Lung (tissue), 12 donors: ENCODE data around the gene RELN. TPM values are rescaled to one million over a fixed set of nuclear protein-coding genes. Genes with fewer than 3 reads are reported as not detected.

Experiments used
- ATAC-seq: fragments of 200-7000 bp; cut with Tn5 transposase; one replicate; pipeline ENCODE4 v1.9.1; 2020; ENCODE audit warnings: moderate number of reproducible peaks; ENCODE audit not compliant: insufficient read depth, low FRiP score
- DNase-seq, 3 donors: peaks; one replicate each; pipeline ENCODE4 v3.0.0-alpha.2; 2013 to 2017
- H3K27ac ChIP-seq, 2 donors: one replicate each; pipeline ENCODE4 v1.5.1; 2013; ENCODE audit warnings: mild to moderate bottlenecking in 2 of 2, moderate library complexity in 2 of 2, control low read depth in 1 of 2, inconsistent platforms in 1 of 2, low read depth in 1 of 2, low read length in 1 of 2
- H3K27me3 ChIP-seq, 3 donors: one replicate each; pipeline ENCODE4 v1.5.1; 2013; ENCODE audit warnings: low read length in 2 of 3; ENCODE audit not compliant: control insufficient read depth in 3 of 3, insufficient read depth in 3 of 3
- H3K36me3 ChIP-seq, 4 donors: one replicate each; pipeline ENCODE4 v1.5.1; 2013; ENCODE audit warnings: low read length in 4 of 4, mild to moderate bottlenecking in 1 of 4, moderate library complexity in 1 of 4; ENCODE audit not compliant: control insufficient read depth in 4 of 4, insufficient read depth in 4 of 4
- H3K4me1 ChIP-seq, 5 donors: one replicate each; pipeline ENCODE4 v1.5.1; 2013; ENCODE audit warnings: low read length in 5 of 5, mild to moderate bottlenecking in 2 of 5, moderate library complexity in 1 of 5; ENCODE audit not compliant: control insufficient read depth in 5 of 5, insufficient read depth in 5 of 5
- H3K4me3 ChIP-seq: one replicate; pipeline ENCODE4 v1.5.1; 2013; ENCODE audit warnings: mild to moderate bottlenecking, control low read depth, moderate library complexity
- H3K9ac ChIP-seq, 2 donors: one replicate each; pipeline ENCODE4 v1.5.1; 2013; ENCODE audit warnings: low read length in 2 of 2, control low read depth in 1 of 2; ENCODE audit not compliant: insufficient read depth in 1 of 2
- H3K9me3 ChIP-seq, 4 donors: one replicate each; pipeline ENCODE4 v1.5.1; 2013; ENCODE audit warnings: low read length in 3 of 4, mild to moderate bottlenecking in 1 of 4, moderate library complexity in 1 of 4; ENCODE audit not compliant: control insufficient read depth in 4 of 4, insufficient read depth in 3 of 4
- CTCF ChIP-seq: IDR thresholded peaks from 2 replicates; pipeline ENCODE4 v1.5.1; 2012; ENCODE audit warnings: mild to moderate bottlenecking; ENCODE audit errors: control extremely low read depth, extremely low read depth
- WGBS, 2 donors: extraction: QIAGEN DNeasy Blood & Tissue Kit; methylation state at CpG; one replicate each; pipeline ENCODE4 v1.1.7; 2013; 5-methylcytosine and 5-hydroxymethylcytosine counted together
- polyA plus RNA-seq, 2 donors: library from polyadenylated mRNA; stranded (reverse); fragments of 200-250 nt; gene quantifications; one replicate each; pipeline ENCODE4 v1.2.1, GENCODE V29; 2013
- total RNA-seq, 2 donors: library from RNA; depleted of rRNA in 1 of 2; stranded (reverse); fragments of >200 nt in 1 of 2; gene quantifications; one replicate each; pipeline ENCODE4 v1.2.1, GENCODE V29; 2014 to 2021
- donor health status: control.
- donor health status: control.
- donor health status: Bipolar disorder and iron deficiency.
- donor health status: healthy.
- donor health status: DM: yes; HTN: yes; CAD: no.

RELN gene
- total and polyA plus RNA-seq, 4 donors: 0.24 to 7.7 (median 2.0) TPM

GRCh38 chr7:103712991-103713778 lies 276.3 kb downstream of the RELN start:
- H3K36me3 ChIP-seq: no peaks in the 10 kb centered on the region
- peaks cover 0 to 5% (median 0%) of the 10 kb centered on the region in 4 donors for H3K9me3 ChIP-seq
- H3K4me1 ChIP-seq: no peaks in the 10 kb centered on the region
- WGBS, 2 donors: 69 to 72% methylated on average over 4 of the region's 4 CpGs
- DNase-seq (no peak), ATAC-seq (no peak)
- H3K9ac ChIP-seq: no peak overlapping the region
- no peak overlapping the region for H3K4me3 ChIP-seq
- no peak overlapping the region for H3K27ac ChIP-seq
- TF ChIP-seq CTCF: no peak
- peaks cover 0 to 3% (median 0%) of the 10 kb centered on the region in 3 donors for H3K27me3 ChIP-seq

- H3K36me3 ChIP-seq: no peaks in the 10 kb centered on the region
- peaks cover 0 to 5% (median 0%) of the 10 kb centered on the region in 4 donors for H3K9me3 ChIP-seq
- no peak overlapping the region for H3K9ac ChIP-seq
- ATAC-seq (no peak), DNase-seq (no peak)
- WGBS, 2 donors: 73 to 86% methylated on average over 4 of the region's 4 CpGs
- TF ChIP-seq CTCF: no peak
- H3K4me3 ChIP-seq: no peak overlapping the region
- no peaks in the 10 kb centered on the region for H3K4me1 ChIP-seq
- H3K27me3 ChIP-seq: peaks cover 0 to 3% (median 0%) of the 10 kb centered on the region in 3 donors
- no peak overlapping the region for H3K27ac ChIP-seq
Measured at GRCh38 chr7:103711413-103711812, 278.0 kb downstream of the RELN start.

- no peak overlapping the region for H3K9ac ChIP-seq
- no peak for TF ChIP-seq CTCF
- H3K4me1 ChIP-seq: no peaks in the 10 kb centered on the region
- 55 to 83% methylated on average over 2 of the region's 2 CpGs for WGBS, 2 donors
- ATAC-seq (no peak), DNase-seq (no peak)
- no peaks in the 10 kb centered on the region for H3K36me3 ChIP-seq
- H3K4me3 ChIP-seq: no peak overlapping the region
- peaks cover 0 to 2% (median 0%) of the 10 kb centered on the region in 4 donors for H3K9me3 ChIP-seq
- no peak overlapping the region for H3K27ac ChIP-seq
- H3K27me3 ChIP-seq: peaks cover 0 to 3% (median 0%) of the 10 kb centered on the region in 3 donors
Measured at GRCh38 chr7:103710247-103710646, 279.2 kb downstream of the RELN start.
